Fibroblast of skin of scalp (primary cell): ENCODE measurements around the gene EBPL.

ENCODE experiments used
- DNase-seq: peaks from one replicate; pipeline ENCODE4 v3.0.0-alpha.2; 2013

The EBPL gene

GRCh38 chr13:49676581-49677298 lies 14.5 kb downstream of the EBPL start:
- DNase-seq, result no peak

- DNase-seq, result no peak
Measured at GRCh38 chr13:49670828-49671227, 20.5 kb downstream of the EBPL start.

- peak; percentile 66 for DNase-seq
Measured at GRCh38 chr13:49669735-49670309, 21.5 kb downstream of the EBPL start.

- DNase-seq, result peak; percentile 55
Measured at GRCh38 chr13:49667773-49668172, 23.5 kb downstream of the EBPL start.

GRCh38 chr13:49664606-49665005 lies 26.7 kb downstream of the EBPL start:
- DNase-seq, result no peak

GRCh38 chr13:49657241-49657641 lies 34.0 kb downstream of the EBPL start:
- no peak for DNase-seq

- peak; percentile 37 for DNase-seq
Measured at GRCh38 chr13:49655906-49656305, 35.4 kb downstream of the EBPL start.

- DNase-seq, result no peak
Measured at GRCh38 chr13:49654011-49654410, 37.3 kb downstream of the EBPL start.

- no peak for DNase-seq
Measured at GRCh38 chr13:49653478-49653877, 37.8 kb downstream of the EBPL start.

- DNase-seq, result peak; percentile 54
Measured at GRCh38 chr13:49652355-49653305, 38.7 kb downstream of the EBPL start.

GRCh38 chr13:49651570-49652354 lies 39.5 kb downstream of the EBPL start:
- no peak for DNase-seq

GRCh38 chr13:49649963-49650312 lies 41.3 kb downstream of the EBPL start:
- no peak for DNase-seq

- DNase-seq, result peak; percentile 55
Measured at GRCh38 chr13:49649244-49649962, 41.9 kb downstream of the EBPL start.

- DNase-seq, result no peak
Measured at GRCh38 chr13:49646688-49647087, 44.6 kb downstream of the EBPL start.

GRCh38 chr13:49645451-49645850 lies 45.8 kb downstream of the EBPL start:
- DNase-seq, result no peak

GRCh38 chr13:49643035-49643646 lies 48.1 kb downstream of the EBPL start:
- no peak for DNase-seq

GRCh38 chr13:49641801-49642291 lies 49.4 kb downstream of the EBPL start:
- DNase-seq, result peak; percentile 31

- DNase-seq, result no peak
Measured at GRCh38 chr13:49638744-49639072, 52.6 kb downstream of the EBPL start.

- no peak for DNase-seq
Measured at GRCh38 chr13:49638030-49638743, 53.1 kb downstream of the EBPL start.

GRCh38 chr13:49636705-49637104 lies 54.6 kb downstream of the EBPL start:
- DNase-seq, result no peak
